ENCODE measurements around the gene ASPG.

The ASPG gene

DNA sequence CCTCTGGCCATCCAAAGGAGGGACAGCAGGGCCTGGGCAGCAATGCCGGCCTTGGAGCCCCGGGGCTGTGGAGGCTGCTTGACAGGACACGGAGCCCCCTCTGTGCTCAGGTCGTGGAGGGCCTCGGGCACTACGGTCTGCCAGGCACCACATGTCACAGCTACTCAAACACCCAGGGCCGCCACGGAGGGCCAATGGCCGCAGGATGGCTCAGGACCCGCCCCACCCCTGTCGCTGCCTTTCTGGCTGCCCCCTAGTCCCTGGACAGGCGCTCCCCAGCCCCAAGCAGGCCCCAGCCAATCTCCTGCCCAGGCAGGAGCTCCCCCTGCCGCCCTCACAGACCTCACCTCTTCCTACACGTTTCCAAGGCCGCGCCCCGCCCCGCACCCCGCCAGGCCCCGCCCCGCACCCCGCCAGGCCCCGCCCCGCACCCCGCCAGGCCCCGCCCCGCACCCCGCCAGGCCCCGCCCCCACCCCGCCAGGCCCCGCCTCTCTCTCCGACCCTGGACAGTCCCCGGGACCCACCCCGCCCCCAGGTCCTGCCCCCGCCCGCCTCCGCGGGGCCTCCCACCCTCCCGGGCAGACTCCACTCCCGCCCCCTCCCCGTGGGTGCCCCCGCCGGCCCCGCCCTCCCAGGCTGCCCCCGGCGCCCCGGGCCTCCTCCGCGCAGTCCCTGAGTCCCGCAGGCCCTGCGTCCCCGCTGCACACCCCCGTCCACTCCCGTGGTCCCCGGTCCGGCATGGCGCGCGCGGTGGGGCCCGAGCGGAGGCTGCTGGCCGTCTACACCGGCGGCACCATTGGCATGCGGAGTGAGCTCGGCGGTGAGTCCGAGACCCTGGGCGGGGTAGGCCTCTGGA lies at the start of gene ASPG:
Gene ASPG (plus strand): TSS at position 669 of the 857 bp plus-strand sequence. CDS start 71 bp downstream, at position 740.
- DNase-seq (ENCODE audit: low read depth, low spot score) = no peak

DNA sequence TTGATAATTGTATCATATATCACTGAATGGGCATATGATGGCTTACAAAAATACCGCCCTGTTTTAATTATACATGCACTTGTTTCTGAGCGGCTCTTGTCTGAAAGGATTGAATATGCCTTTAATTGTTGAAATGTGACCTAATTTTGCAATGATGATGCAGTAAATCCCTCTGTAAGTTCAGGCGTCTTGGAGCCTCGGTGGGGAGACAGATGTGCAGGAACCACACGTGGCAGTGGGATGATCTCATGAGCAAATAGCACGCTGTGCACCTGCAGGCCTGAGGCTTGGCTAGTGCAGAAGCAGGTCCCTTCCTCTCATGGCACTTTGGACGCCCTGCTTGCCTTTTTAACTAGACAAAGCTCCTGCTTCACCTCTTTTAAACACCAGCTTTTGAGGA lies 49.3 kb upstream of the ASPG start:
- DNase-seq (ENCODE audit: low read depth, low spot score) = no peak

GRCh38 chr14:104037074-104037473 lies 48.4 kb upstream of the ASPG start:
- DNase-seq (ENCODE audit: low read depth, low spot score) = no peak

DNA sequence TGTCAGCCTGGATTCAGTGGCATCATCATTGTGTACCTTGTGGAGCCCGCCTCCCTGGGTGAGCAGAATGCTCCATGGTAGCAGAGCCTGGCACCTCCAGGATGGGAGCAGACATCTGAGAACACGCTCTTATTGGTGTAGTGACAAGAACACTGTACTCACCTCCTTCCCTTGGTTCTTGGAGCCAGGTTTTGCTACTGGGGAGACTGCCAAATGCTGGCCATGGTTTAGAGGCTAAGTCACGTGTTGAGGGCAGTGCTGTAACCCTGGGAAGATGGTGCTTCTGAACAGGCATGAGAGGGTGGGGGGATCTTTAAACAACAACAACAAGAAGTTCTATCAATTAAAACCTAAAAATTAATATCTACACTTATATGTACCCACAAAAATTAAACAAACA lies 47.6 kb upstream of the ASPG start:
- DNase-seq (ENCODE audit: low read depth, low spot score) = no peak

DNA sequence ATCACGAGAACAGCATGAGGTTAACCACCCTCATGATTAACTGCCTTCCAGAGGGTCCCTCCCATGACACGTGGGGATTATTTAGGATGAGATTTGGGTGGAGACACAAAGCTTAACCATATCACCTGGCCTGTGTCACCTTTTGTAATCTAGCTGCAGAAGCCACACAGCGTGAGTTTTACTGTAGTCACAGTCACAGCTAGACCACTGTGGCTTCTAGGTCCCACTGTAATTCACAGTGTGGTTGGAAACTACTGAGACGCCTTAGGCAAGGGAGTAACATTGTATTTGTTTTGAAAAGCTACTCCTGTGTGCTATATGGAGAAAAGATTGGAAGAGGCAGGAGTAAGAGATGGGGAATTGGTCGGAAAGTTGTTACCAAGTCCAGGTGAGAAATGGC lies 46.3 kb upstream of the ASPG start:
- DNase-seq (ENCODE audit: low read depth, low spot score) = no peak

GRCh38 chr14:104040539-104040938 lies 45.0 kb upstream of the ASPG start:
- DNase-seq (ENCODE audit: low read depth, low spot score) = no peak

- no peak for DNase-seq (ENCODE audit: low read depth, low spot score)
These were observed 43.9 kb upstream of the ASPG start for GRCh38 chr14:104041430-104042104.

DNA sequence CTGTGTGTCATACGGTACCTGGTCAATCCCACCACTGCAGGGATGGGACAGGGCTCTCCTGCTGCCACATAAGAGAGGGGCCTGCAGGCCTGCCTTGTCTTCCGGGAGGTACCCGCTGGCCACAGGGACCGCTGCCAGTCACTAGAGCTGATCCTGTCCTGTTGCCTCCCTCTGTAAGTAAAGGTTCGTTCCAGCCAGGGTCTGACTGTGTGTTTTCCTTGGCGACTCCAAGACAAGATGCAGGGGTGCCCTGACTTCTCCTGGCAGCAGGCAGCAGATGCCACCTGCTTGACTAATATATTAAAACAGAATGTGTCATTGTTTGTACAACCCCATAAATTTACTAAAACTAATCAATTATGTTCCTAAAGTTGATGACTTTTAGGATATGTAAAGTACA lies 41.5 kb upstream of the ASPG start:
- no peak for DNase-seq (ENCODE audit: low read depth, low spot score)

- DNase-seq (ENCODE audit: low read depth, low spot score) = no peak
These were observed 37.7 kb upstream of the ASPG start for GRCh38 chr14:104047761-104048160.

GRCh38 chr14:104048758-104049507 lies 36.6 kb upstream of the ASPG start:
- no peak for DNase-seq (ENCODE audit: low read depth, low spot score)

DNA sequence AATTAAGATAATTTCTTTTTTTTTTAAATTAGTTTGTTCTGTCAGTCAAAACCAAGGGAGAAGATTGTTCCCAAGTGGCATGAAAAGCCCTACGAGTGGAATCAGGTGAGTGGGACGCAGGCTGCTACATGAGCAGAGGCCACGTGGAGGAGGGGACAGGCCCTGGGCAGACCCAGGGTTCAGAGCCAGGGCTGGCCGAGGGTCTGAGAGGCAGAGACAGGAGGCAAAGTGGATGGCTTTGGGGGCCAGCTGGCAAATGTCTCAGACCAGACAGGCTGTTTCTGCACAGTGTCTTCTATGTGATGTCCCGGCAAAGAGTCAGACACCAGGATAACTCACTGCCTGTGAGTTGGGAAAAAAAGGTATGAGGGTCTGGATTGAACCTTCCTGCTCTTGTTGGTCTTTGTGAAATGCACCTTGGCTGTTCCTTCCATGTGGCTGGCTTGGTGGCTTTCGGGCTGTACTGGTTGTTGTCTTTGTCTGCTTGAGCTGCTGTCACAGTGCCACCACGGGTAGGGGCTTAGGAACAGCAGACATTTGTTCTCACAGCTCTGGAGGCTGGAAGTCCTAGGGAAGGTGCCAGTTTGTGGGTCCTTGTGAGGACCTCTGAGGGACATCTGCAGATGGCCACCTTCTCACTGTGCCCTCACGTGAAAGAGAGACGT lies 35.8 kb upstream of the ASPG start:
- DNase-seq (ENCODE audit: low read depth, low spot score) = no peak

DNA sequence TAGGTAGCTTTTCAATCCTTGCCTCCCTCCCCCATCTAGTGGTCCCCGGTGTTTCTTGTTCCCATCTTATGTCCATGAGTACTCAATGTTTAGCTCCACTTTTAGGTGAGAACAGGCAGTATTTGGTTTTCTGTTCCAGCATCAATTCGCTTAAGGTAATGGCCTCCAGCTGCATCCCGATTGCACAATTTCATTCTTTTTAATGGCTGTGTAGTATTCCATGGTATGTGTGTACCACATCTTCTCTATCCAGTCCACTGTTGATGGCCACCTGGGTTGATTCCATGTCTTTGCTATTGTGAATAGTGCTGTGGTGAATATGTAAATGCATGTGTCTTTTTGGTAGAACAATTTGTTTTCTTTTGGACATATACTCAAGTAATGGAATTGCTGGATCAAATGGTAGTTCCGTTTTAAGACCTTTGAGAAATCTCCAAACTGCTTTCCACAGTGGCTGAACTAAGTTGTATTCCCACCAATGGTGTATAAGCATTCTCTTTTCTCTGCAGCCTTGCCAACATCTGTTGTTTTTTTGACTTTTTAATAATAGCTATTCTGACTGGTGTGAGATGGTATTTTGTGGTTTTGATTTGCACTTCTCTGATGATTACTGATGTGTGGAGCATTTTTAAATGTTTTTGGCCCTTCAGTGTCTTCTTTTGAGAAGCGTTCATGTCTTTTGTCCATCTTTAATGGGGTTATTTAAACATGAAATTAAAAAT lies 34.2 kb upstream of the ASPG start:
- no peak for DNase-seq (ENCODE audit: low read depth, low spot score)

DNA sequence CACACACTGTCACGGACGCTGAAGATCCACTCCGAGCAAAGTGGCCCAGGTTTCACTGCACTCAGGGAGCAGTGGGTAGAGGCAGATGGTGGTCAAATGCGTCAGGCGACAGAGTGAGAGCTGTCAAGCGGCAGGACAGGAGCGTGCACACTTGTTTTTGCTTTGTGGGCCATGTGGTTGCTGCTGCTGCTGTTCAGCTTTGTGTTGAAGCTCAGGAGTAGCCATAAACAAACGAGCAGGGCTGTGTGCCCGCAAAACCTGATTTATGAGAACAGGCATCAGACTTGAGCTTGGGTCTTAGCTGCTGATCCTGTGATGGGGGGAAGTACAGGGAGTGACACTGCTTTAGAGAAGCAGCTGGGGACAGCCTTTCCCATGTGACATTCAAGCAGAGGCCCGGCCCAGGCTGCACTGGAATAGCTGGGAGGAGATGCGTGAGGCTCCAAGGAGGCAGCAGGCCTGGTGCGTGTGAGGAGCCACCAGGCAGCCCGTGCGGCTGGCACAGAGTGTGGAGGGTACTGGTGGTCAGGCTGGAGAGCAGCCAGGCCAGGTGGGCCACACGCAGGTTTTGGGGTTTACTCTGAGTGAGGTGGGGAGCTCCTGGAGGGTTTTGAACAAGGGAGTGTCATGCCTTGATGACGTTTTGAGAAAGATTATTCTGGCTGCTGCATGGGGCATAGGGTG lies 31.1 kb upstream of the ASPG start:
- no peak for DNase-seq (ENCODE audit: low read depth, low spot score)

DNA sequence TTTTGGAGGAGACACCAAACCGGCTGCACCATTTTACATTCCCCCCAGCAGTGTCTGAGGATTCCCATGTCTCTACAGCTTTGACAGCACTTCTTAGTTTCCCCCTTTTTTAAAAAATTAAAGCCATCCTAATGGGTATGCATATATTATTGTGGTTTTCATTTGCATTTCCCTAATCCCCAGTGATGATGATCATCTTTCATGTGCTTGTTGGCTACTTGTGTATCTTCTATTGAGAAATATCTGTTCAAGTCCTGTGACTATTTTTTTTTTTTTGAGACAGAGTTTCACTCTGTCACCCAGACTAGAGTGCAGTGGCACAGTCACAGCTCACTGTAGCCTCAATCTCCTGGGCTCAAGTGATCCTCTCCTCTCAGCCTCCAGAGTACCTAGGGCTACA lies 23.2 kb upstream of the ASPG start:
- no peak for DNase-seq (ENCODE audit: low read depth, low spot score)

DNA sequence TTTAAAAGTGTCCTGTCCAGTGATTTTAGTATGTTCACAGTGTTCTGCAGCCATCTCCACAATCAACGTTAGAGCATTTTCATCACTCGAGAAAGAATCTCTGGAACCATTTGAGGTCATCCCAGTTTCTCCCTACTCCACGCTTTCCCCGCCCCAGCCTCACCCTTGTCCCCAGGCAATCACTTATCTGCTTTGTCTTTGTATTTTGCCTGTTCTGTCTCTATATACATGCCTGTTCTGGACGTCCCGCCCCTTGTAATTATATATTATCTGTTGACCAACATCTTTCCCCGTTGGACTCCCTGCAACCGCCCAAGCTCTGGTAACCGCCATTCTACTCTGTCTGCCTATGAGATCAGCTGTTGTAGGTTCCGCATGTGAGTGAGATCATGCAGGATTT lies 21.5 kb upstream of the ASPG start:
- no peak for DNase-seq (ENCODE audit: low read depth, low spot score)

DNA sequence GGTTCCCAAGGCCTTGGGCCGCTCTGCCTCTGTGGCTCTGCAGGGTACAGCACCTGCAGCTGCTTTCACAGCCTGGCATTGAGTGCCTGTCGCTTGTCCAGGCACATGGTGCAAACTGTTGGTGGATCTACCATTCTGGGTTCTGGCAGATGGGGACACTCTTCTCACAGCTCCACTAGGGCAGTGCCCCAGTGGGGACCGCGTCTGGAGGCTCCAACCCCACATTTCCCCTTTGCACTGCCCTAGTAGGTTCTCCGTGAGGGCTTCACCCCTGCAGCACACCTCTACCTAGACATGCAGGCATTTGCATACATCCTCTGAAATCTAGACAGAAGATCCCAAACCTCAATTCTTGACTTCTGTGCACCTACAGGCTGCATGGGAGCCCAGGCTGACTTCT lies 19.2 kb upstream of the ASPG start:
- DNase-seq (ENCODE audit: low read depth, low spot score) = no peak

GRCh38 chr14:104066719-104067295 lies 18.7 kb upstream of the ASPG start:
- no peak for DNase-seq (ENCODE audit: low read depth, low spot score)

- DNase-seq (ENCODE audit: low read depth, low spot score) = no peak
These were observed 16.0 kb upstream of the ASPG start for GRCh38 chr14:104069541-104069940.

DNA sequence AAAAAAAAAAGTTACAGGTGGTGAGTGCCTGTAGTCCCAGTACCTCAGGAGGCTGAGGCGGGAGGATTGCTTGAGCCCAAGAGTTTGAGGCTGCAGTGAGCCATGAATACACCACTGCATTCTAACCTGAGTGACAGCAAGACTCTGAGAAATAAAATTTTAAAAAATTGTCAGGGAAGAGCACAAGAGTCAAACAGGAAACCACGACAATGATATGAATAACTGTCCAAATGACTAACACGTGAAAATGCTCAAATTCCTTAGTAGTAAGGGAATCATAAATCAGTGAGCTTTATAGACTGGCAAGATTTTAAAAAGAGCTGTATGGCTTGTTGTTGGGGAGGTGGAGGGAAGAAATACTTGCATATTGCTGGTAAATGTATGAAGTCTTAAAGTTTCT lies 12.9 kb upstream of the ASPG start:
- DNase-seq (ENCODE audit: low read depth, low spot score) = no peak

DNA sequence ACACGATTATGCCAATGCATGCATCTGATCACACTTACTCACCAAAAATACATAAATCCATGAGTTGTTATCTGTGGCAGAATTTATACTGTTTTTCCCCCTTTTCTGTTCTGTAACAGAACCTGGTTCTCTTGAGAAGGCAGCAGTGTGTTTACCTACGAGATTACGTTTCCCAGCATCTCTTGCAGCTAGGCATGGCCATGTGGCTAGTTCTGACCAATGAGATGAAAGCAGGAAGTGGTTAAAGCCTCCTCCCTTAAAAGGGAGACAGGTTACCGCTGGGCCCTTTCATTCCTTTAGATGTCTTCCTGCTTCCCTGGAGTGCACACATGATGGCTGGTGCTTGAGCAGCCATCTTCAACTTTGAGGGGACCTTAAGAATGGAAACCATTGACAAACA lies 11.7 kb upstream of the ASPG start:
- DNase-seq (ENCODE audit: low read depth, low spot score) = no peak

Measured in iPS DF 19.7 (cell line).